Measurements from ENCODE around the gene TRPV5.

The TRPV5 gene

GRCh38 chr7:142908290-142908689 is 25.3 kb downstream of the TRPV5 start:
- no peak for DNase-seq

GRCh38 chr7:142906643-142907042 is 26.9 kb downstream of the TRPV5 start:
- no peak for DNase-seq

GRCh38 chr7:142905759-142906158 is 27.8 kb downstream of the TRPV5 start:
- DNase-seq, result no peak

- no peak for DNase-seq
Measured at GRCh38 chr7:142904128-142904527, 29.4 kb downstream of the TRPV5 start.

GRCh38 chr7:142901426-142902259 is 31.9 kb downstream of the TRPV5 start:
- DNase-seq, result no peak

GRCh38 chr7:142899661-142900060 is 33.9 kb downstream of the TRPV5 start:
- no peak for DNase-seq

- no peak for DNase-seq
Measured at GRCh38 chr7:142898377-142899170, 35.0 kb downstream of the TRPV5 start.

GRCh38 chr7:142897691-142898090 is 35.9 kb downstream of the TRPV5 start:
- DNase-seq, result no peak

- no peak for DNase-seq
Measured at GRCh38 chr7:142896741-142897379, 36.7 kb downstream of the TRPV5 start.

- DNase-seq, result no peak
Measured at GRCh38 chr7:142896151-142896550, 37.4 kb downstream of the TRPV5 start.

- no peak for DNase-seq
Measured at GRCh38 chr7:142894985-142895593, 38.5 kb downstream of the TRPV5 start.

GRCh38 chr7:142894112-142894984 is 39.2 kb downstream of the TRPV5 start:
- DNase-seq, result no peak

- no peak for DNase-seq
Measured at GRCh38 chr7:142892951-142893350, 40.6 kb downstream of the TRPV5 start.

- DNase-seq, result no peak
Measured at GRCh38 chr7:142891490-142892082, 42.0 kb downstream of the TRPV5 start.

- no peak for DNase-seq
Measured at GRCh38 chr7:142890874-142891485, 42.6 kb downstream of the TRPV5 start.

GRCh38 chr7:142889816-142890215 is 43.7 kb downstream of the TRPV5 start:
- no peak for DNase-seq

GRCh38 chr7:142887282-142888015 is 46.1 kb downstream of the TRPV5 start:
- DNase-seq, result no peak

GRCh38 chr7:142886866-142887265 is 46.7 kb downstream of the TRPV5 start:
- DNase-seq, result no peak

- no peak for DNase-seq
Measured at GRCh38 chr7:142885311-142886230, 48.0 kb downstream of the TRPV5 start, which contains the start of gene TRPV6. TSS of gene TRPV6 (minus strand) at chr7:142885745.
